NCI-H2081 (cell line): ENCODE measurements around the gene MTCP1.

ENCODE experiments used
- DNase-seq, 2 experiments: peaks; one replicate each; lab custom pipeline; 2025; lab: John Stamatoyannopoulos, UW

Gene MTCP1

GRCh38 chrX:155053656-155054055 lies 17.3 kb downstream of the MTCP1 start:
- no peak for DNase-seq

- DNase-seq, result no peak
Observed at GRCh38 chrX:155052738-155053498, 18.0 kb downstream of the MTCP1 start.

DNA sequence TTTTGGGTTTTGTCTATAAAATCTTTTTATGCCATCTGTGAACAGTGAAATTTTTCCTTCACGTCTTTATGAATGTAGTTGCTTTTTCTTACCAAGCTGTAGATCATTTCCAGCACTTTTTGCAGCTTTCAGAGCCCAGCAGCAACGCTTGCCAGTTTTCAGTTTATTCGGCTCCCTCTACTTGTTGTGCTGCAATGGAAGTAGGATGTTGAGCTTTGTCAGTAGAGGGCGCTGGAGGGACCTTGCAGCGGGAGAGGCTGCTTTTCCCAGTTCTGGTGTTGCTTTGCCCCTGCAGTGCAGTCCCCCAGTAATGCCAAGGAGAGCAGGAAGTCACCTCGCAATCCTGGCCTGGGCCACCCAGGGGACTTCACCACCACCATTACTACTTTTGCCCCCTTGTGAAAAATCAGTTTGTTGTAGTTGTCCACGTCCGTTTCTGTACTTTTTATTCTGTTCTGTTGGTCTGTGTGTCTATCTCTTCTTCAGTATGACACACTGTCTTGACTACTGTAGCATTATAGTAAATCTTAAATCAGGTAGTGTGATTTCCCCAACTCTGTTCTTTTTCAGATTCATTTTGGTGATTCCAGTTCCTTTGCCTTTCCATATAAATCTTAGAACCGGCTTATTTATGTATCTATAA lies 21.8 kb downstream of the MTCP1 start:
- DNase-seq, result peak; percentile 30 to 37

GRCh38 chrX:155046811-155047528 lies 24.0 kb downstream of the MTCP1 start:
- DNase-seq, result no peak

DNA sequence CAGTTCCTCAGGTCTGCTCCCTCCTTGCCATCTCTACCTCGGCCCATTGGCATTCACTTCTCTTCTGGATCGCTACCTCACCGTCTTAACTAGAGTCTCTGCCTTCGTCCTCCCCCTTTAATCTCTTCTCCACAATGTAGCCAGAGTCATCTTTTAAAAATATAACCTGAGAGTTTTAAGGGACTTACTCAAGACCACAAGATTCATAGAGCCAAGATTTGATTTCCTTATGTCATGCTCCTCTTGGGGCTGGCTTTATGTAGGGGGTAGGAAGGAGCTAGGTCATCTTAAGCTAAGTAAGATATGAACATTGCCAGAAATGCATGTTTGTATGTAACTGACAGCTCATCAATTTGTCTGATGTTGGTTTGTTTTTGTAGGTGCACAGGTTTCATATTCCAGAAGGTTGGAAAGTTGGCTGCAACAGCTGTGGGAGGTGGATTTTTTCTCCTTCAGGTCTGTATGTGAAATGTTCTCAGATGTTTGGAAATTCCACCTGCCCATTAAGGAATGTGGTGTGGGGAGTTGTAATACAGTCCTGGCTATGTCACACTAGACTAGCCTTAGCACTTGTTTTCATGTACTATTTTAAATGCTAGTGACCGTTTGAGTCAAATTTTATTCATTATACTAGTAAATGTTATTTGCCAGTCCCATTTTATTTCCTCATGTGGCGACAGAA lies 24.7 kb downstream of the MTCP1 start:
- no peak for DNase-seq

DNA sequence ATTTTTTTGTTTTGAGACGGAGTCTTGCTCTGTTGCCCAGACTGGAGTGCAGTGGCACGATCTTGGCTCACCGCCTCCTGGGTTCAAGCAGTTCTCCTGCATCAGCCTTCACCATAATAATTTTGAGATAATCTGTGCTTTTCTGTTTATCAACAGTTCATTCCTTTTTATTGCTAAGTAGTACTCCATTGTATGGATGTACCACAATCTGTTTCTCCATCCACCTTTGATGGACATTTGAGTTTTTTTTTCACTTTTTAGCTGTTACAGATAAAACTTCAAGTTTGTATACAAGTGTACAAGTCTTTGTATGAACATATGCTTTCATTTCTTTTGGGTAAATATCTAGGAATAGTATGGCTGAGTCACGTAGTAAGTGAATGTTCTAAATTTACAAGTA lies 35.2 kb downstream of the MTCP1 start:
- DNase-seq, result no peak

GRCh38 chrX:155031657-155032056 lies 39.3 kb downstream of the MTCP1 start:
- DNase-seq, result no peak

DNA sequence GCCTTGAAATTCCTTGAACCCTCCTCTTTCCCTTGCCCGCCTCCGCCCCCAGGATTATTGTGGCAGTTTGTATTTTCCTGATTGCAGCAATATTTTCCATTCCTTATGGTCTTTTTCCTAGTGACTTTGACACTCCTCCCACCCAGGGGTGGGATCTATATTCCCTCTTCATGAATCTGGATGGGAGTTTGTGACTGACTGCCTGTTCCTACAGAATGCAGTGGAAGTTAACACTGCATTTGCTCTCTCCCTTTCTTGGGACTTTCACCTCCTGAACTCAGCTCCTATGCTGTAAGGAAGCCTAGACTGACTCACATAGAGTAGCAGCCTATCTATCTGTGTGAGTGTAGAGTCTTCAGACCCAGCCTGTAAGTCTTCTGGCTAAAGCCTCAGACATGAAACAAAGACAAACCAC lies 42.1 kb downstream of the MTCP1 start:
- DNase-seq, result no peak

DNA sequence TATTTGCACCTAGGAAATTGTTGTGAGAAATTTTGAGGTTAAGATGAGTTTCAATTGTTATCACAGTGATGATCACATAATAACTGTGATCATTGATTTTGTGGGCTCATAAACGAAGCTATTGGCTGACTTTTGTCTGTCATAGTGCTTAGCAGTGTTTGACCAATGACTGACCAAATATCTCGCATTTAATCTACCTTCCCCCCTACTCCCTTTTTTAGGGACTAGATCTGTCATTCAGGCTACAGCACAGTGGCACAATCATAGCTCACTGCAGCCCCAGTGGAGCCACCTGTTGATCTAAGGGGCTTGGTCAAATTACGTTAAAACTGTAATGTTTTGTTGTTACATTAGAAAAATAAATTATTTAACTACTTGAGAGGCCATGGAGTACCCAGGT lies 42.8 kb downstream of the MTCP1 start:
- DNase-seq, result no peak

DNA sequence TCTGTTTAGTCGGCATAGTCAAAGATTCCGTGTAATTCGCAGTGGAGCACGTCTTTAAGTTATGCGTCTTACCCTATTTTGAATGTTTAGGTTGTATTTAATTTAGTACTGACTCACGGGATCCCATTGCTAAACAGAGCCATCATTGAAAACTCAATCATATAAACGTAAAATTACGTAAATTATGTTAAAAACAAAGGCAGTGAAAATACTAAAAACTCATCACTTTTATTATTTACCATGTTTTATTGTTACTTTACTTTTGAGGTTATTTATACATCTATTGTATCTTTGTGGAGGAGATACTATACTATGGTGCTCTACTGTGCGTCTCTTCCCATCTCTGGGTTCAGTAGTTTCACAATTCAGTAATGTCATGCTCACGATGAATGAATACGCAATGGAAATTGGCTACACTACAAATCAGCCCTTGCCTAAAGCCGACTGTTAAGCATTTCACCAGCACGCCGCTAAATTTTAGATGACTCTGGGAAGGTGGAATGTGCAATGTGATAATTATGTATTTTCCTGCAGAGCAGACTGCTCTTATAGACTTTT lies 43.3 kb downstream of the MTCP1 start:
- DNase-seq, result peak in 1 of 2 experiments; percentile 6

GRCh38 chrX:155026727-155027508 lies 44.0 kb downstream of the MTCP1 start, which contains the start of gene FUNDC2:
Gene FUNDC2, plus strand, starts transcription at chrX:155026844. Its CDS starts 95 bp downstream, at chrX:155026939.
- peak; percentile 84 to 89 for DNase-seq

- DNase-seq, result no peak
Observed at GRCh38 chrX:155026420-155026726, 44.6 kb downstream of the MTCP1 start.

DNA sequence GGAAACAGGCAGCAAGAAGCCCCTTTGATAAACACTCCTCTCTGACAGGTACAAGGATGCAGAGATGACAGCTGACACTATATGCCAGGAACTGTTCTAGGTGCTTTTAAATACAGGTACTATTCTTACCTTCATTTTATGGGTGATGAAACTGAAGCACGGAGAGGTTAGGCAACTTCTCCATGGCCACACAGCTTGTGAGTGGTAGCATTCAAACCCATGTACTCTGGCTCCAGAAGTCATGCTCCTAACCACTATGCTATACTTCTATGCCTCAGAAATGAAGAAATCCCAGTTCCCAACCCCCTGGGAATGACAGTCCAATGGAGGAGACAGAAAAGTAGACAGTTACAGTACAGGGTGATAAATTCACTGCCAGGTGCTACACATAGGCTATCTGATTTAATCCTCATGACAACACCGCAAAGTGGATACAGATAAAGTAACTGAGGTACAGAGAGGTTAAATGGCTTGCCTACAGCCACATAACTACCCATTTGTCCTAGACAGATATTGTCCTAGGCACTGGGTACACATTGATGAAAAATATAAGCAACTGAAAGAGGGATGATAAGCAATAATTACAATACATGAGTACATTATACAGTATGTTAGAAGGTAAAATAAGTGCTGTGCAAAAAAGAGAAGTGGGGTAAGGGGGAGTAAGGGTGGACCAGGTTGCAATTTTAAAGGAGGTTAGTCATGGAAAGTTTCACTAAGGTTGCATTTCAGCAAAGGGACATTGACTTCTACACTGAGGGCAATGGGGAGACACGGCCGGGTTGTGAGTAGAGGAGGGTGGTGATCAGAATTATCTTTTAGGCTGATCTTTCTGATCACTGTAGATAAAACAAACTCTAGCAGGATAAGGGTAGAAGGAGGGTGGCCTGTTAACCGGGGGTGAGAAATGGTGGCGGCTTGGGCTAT lies 46.8 kb downstream of the MTCP1 start:
- DNase-seq, result no peak

DNA sequence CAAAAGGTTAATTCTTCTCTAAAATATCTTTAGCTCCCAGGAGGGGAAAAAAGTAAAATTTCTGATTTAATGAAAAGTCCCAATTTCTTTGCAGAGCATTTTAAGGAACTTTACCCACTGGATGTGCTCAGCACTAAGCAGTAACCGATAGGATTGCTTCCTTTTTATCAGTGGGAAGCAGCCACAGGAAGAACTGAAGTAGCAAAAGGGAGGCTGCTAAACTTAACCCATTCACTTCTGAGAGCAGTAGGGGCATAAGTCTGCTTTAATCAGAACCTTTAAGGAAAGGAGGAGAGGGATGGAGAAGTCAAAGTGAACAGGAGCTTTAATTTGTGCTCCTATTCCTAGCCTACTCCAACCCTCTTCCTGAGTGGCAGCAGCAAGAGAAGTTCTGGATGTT lies 48.4 kb downstream of the MTCP1 start, which contains the start of gene F8:
Gene F8 (minus strand): TSS at position 139 of the 400 bp plus-strand sequence. CDS start 171 bp downstream, outside the sequence.
- DNase-seq, result no peak

- no peak for DNase-seq
Observed at GRCh38 chrX:155020591-155020990, 50.3 kb downstream of the MTCP1 start.
